Activated T-helper 1 cell treated with anti-CD3 and anti-CD28 coated beads, Interleukin-2, amount 50 U/mL, for 16 hours (primary cell): Measurements from ENCODE around the gene SDCCAG8.

ENCODE experiments used
- DNase-seq, 2 donors: peaks; one replicate each; pipeline ENCODE4 v3.0.0-alpha.2; 2020; ENCODE audit warnings: low read depth in 1 of 2, low spot score in 1 of 2

The SDCCAG8 gene

GRCh38 chr1:243481101-243481500 lies 225.3 kb downstream of the SDCCAG8 start:
- no peak for DNase-seq

GRCh38 chr1:243482141-243483022 lies 226.5 kb downstream of the SDCCAG8 start:
- DNase-seq, result no peak

GRCh38 chr1:243483071-243483771 lies 227.4 kb downstream of the SDCCAG8 start:
- DNase-seq, result no peak

DNA sequence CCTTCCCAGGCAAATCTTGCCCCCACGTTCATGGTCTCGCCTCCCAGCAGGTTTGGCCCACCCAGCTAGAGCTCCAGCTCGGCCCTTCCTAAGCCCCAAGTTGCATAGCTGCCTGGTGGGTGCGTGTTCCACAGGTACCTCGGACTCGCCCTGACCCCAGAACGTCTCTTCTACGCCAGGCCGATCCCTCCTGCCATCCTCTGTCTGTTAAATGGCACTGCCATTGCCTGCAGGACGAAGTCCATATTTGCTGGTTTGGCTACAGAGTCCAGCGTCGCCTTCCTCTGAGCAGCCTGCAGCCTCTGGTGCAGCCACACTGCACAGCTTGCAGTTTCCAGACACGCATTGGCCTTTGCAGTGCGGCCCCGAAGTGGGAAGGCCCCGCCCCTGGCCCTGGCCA lies 228.1 kb downstream of the SDCCAG8 start:
- no peak for DNase-seq

- no peak for DNase-seq
Observed at GRCh38 chr1:243487036-243487648, 231.3 kb downstream of the SDCCAG8 start.

- no peak for DNase-seq
Observed at GRCh38 chr1:243487649-243488227, 231.9 kb downstream of the SDCCAG8 start.

DNA sequence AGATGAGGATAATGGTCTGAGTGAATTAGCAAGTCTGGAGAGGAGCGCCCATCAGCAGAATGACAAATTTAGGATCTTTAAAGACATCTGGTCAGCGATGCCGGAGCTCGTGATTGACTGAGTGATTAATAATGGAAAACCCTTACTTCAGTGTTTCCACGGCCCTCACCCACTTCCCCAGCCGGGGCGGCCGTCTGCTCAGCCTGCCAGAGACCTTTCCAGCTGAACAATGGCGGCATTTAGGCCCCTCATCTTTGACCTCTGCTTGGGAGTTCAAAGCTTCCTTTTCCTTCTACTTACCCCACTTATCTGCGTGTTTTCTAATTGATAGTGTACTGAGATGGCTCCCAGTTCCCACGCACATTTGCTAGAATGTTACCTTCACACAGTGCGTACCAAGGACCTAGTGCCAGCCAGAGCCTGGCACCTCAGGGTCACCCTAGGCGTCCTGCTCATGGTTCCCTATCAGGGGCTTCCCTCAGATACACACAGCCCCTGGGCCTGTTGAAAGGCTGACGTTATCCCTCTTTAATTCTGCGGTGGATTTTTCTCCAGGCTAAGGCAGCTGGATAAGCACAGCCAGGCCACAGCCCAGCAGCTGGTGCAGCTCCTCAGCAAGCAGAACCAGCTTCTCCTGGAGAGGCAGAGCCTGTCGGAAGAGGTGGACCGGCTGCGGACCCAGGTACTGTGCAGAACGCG lies 232.8 kb downstream of the SDCCAG8 start:
- no peak for DNase-seq

GRCh38 chr1:243489158-243489527 lies 233.3 kb downstream of the SDCCAG8 start:
- no peak for DNase-seq

DNA sequence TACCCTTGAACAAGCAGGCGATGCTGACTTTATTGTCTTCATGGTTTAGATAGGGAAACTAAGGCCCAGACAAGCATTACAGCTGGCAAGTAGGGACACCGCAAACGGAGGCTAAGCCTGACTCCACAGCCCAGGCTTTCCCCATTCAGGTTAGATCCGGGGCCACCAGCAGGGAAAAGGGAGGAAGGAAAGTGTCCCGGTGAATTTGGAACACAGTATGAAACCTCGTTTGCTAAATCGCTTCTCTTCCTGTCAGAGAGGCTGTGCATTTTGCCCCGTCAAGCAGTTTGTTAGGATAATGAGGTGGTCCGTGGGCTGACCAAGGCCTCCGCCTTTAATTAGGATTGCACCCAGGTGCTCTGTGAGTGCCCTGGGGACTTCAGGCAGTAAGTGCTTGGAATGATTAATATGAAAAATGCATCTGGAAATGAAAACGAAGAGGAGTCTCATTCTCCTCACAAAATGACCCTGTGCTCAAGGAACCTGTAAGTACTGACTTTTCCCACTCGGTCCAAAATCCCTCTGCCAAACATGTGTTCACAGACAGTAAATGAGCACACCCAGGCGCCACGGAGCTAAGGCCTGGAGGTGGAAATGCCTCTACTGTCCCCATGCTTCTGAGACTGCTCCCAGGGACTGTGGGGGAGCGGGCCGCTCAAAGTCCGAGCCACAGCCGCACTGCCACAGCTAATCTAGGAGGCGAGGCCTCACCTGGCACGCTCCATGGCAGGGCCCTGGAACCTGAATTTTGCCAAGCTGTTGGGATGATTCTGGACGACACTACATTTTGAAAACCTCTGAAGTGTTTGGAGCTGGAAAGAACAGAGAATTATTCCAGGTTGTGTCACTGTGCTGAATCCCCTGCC lies 234.1 kb downstream of the SDCCAG8 start:
- no peak for DNase-seq

GRCh38 chr1:243490748-243491686 lies 235.2 kb downstream of the SDCCAG8 start:
- DNase-seq, result no peak

GRCh38 chr1:243493156-243494129 lies 237.6 kb downstream of the SDCCAG8 start:
- DNase-seq, result no peak

GRCh38 chr1:243494741-243495431 lies 239.0 kb downstream of the SDCCAG8 start:
- DNase-seq, result no peak

DNA sequence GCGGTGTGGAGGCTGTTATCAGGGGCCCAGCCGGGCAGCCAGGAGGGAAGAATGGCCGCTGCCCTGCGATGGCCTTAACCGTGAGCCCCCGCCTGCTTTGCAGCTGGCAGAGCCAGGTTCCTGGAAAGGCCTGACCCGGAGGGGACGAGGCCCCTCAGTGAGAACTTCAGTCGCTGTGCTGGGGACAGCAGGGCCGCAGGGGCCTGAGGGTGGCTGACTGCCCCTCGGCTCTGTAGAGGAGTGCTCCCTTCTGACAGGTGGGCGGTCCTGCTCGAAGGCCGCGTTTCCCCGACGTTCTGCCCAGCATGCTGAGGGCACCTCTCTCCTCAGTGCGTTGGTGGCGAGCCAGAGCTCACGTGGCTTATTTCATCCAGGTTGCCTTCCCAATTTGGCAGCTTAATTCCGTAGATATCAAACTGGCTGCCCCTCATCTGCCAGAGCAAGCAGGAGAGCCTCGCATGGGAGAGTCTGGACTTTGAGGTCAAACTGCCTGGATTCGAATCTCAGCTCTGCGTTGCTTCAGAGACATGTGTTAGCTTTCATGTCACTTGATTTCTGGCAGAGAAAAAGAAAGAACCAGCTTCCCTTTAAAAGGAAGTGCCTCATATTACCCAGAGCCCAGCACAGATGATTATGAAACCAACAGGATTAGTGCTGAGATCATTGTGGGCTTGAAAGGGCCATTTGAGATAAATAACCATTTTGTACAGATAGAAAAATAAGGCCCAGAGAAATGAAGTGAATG lies 239.8 kb downstream of the SDCCAG8 start:
- DNase-seq, result no peak

DNA sequence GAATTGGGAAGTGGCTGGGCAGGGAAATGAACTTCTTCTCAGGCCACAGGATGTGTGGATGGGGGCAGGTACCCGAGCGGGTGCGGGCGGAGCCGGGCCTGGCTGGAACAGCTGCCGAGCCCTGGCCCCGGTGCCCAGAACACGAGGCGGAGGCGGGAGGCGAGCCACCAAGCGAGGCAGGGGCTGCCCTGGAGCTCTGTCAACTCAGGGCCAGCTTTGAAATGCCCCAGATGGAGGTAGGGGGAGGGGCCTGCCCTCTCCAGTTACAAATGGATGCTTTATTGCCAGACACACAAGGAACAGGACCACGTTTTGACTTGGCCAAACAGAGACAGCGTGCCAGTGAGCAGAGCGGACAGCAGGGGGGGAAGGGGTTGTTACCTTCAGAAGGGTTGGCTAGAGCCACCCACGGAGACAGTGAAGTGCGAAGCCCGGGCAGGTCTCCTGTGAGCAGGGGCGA lies 240.4 kb downstream of the SDCCAG8 start:
- no peak for DNase-seq

GRCh38 chr1:243496806-243497205 lies 241.0 kb downstream of the SDCCAG8 start:
- no peak for DNase-seq

GRCh38 chr1:243497939-243498681 lies 242.3 kb downstream of the SDCCAG8 start:
- DNase-seq, result no peak
